Right lobe of liver (tissue), 4 donors: ENCODE measurements around the gene IFIT5.

Source experiments
- POLR2A ChIP-seq: fragments of 450-650 bp; IDR thresholded peaks from one replicate; pipeline ENCODE4 v1.6.1; 2017; ENCODE audit warnings: antibody characterized with exemption, mild to moderate bottlenecking
- TF ChIP-seq, protein P1 (sequence below), 4 donors: fragments of 200-600 bp in 3 of 4; fragments of 450-650 bp in 1 of 4; IDR thresholded peaks; one replicate each; pipeline versions ENCODE4 v1.5.1 to v1.8.0; 2016 to 2022; ENCODE audit warnings: antibody characterized with exemption in 4 of 4, mild to moderate bottlenecking in 2 of 4
- donor health status: DM: no; HTN: no; CAD: no.
- donor health status: DM: no; HTN: no; CAD: no.
- donor health status: DM: no; HTN: yes; CAD: no.

DNA sequence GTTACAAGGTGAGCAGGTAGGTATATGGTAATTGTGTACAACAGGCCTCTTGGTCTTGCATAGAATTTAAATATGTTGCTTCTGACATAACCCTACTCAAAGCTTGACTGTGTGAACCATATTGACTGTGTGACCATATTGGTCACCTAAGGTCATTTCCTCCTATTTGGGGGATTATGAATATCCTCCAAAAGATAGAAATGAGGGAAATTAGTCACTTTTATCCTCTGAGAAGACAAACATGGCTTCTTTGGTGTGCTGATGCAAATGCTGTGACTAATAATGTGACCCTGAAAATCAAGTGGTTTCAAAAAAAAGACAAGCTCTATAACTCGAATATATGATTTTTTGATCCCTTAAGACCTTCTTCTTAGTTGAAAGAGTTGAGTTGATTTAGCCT lies 27.9 kb downstream of the IFIT5 start:
- TF ChIP-seq, protein P1, sequence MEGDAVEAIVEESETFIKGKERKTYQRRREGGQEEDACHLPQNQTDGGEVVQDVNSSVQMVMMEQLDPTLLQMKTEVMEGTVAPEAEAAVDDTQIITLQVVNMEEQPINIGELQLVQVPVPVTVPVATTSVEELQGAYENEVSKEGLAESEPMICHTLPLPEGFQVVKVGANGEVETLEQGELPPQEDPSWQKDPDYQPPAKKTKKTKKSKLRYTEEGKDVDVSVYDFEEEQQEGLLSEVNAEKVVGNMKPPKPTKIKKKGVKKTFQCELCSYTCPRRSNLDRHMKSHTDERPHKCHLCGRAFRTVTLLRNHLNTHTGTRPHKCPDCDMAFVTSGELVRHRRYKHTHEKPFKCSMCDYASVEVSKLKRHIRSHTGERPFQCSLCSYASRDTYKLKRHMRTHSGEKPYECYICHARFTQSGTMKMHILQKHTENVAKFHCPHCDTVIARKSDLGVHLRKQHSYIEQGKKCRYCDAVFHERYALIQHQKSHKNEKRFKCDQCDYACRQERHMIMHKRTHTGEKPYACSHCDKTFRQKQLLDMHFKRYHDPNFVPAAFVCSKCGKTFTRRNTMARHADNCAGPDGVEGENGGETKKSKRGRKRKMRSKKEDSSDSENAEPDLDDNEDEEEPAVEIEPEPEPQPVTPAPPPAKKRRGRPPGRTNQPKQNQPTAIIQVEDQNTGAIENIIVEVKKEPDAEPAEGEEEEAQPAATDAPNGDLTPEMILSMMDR (IDR thresholded peaks at IDR 0.05) = no peak
- no peak for TF ChIP-seq POLR2A
